HCT116 (cell line): ENCODE measurements around the gene CRACDL. TPM values are rescaled to one million over a fixed set of nuclear protein-coding genes. Genes with fewer than 3 reads are reported as not detected.

Source experiments
- ATAC-seq: fragments of 200-7000 bp; cut with Tn5 transposase; 2 replicates; pipeline ENCODE4 v1.9.1; 2020; ENCODE audit warnings: mild to moderate bottlenecking, moderate library complexity
- BruUV-seq: library from RNA; stranded (reverse); fragments of 400-500 nt; replicated peaks from 2 replicates; lab custom pipeline; 2021; lab: Mats Ljungman, UMichigan
- CTCF ChIA-PET: fragments of 300-600 bp; sonication (Branson Sonifier 250); formaldehyde crosslinking; loops from one replicate; lab custom pipeline; 2021; ENCODE audit warnings: antibody characterized with exemption; lab: Charles Lee
- POLR2A ChIA-PET: fragments of 300-600, 350-600 bp; sonication (Branson Sonifier 250); formaldehyde crosslinking; loops from one replicate; lab custom pipeline; 2021; ENCODE audit warnings: antibody characterized with exemption; lab: Charles Lee
- RAD21 ChIA-PET, 2 experiments: fragments of 300-600 bp; sonication (Branson Sonifier 250); formaldehyde crosslinking; loops; one replicate each; lab custom pipeline; 2023; ENCODE audit warnings: low total read pairs in 2 of 2; ENCODE audit not compliant: uncharacterized antibody in 2 of 2, unreplicated experiment in 2 of 2, low non-redundant PET in 1 of 2; lab: Charles Lee
- DNase-seq: peaks from one replicate; pipeline ENCODE4 v3.0.0-alpha.2; 2010; ENCODE audit warnings: low read depth, low spot score
- H2AFZ ChIP-seq: fragments of 200-600 bp; shearing (Covaris generic), sonication (generic); 2 replicates; pipeline ENCODE4 v1.6.1; 2017; ENCODE audit warnings: low read depth, mixed run types, mixed read lengths, antibody characterized with exemption, low read length; ENCODE audit not compliant: poor library complexity, severe bottlenecking
- H3K27ac ChIP-seq: 2 replicates; pipeline ENCODE4 v1.5.1; 2012; ENCODE audit warnings: low read depth, low read length
- H3K27me3 ChIP-seq: fragments of 200-600 bp; sonication (generic); 2 replicates; pipeline ENCODE4 v1.6.1; 2016; ENCODE audit warnings: mixed run types, low read length, mixed read lengths; ENCODE audit not compliant: insufficient read depth
- H3K36me3 ChIP-seq, 2 experiments: fragments of 200-500 bp in 1 of 2; fragments of 200-600 bp in 1 of 2; sonication (Bioruptor generic) in 1 of 2; sonication (generic) in 1 of 2; 2 replicates each; pipeline versions ENCODE4 v1.5.1 to v1.6.1; 2014 to 2016; ENCODE audit warnings: low read length in 2 of 2, inconsistent platforms in 1 of 2, mixed read lengths in 1 of 2, mixed run types in 1 of 2; ENCODE audit not compliant: insufficient read depth in 2 of 2, control insufficient read depth in 1 of 2
- H3K4me1 ChIP-seq, 2 experiments: fragments of 200-600 bp in 1 of 2; sonication (generic) in 1 of 2; 2 replicates each; pipeline versions ENCODE4 v1.5.1 to v1.6.1; 2012 to 2017; ENCODE audit warnings: low read length in 2 of 2, inconsistent platforms in 1 of 2, mild to moderate bottlenecking in 1 of 2, mixed read lengths in 1 of 2, mixed run types in 1 of 2, moderate library complexity in 1 of 2; ENCODE audit not compliant: insufficient read depth in 2 of 2, control insufficient read depth in 1 of 2
- H3K4me2 ChIP-seq: fragments of 200-600 bp; sonication (generic); 2 replicates; pipeline ENCODE4 v1.6.1; 2017; ENCODE audit warnings: mixed run types, low read length, mixed read lengths
- H3K4me3 ChIP-seq, 2 experiments: fragments of 200-600 bp in 1 of 2; sonication (generic) in 1 of 2; replicated peaks in 1 of 2; 2 replicates each; pipeline ENCODE4 v1.5.1; 2011 to 2016; ENCODE audit warnings: low read length in 2 of 2, control low read depth in 1 of 2, low read depth in 1 of 2, mild to moderate bottlenecking in 1 of 2, mixed read lengths in 1 of 2, mixed run types in 1 of 2
- H3K79me2 ChIP-seq: fragments of 200-600 bp; sonication (generic); 2 replicates; pipeline ENCODE4 v1.6.1; 2017; ENCODE audit warnings: mild to moderate bottlenecking, mixed run types, low read length, moderate library complexity, mixed read lengths; ENCODE audit not compliant: insufficient read depth
- H3K9ac ChIP-seq: fragments of 200-600 bp; sonication (generic); 2 replicates; pipeline ENCODE4 v1.6.1; 2016; ENCODE audit warnings: low read length, mixed read lengths
- H3K9me2 ChIP-seq: fragments of 200-600 bp; sonication (generic), shearing (Covaris generic); 2 replicates; pipeline ENCODE4 v1.6.1; 2017; ENCODE audit warnings: mixed run types, mild to moderate bottlenecking, moderate library complexity; ENCODE audit not compliant: insufficient read depth
- H3K9me3 ChIP-seq, 2 experiments: fragments of 200-500 bp in 1 of 2; fragments of 200-600 bp in 1 of 2; sonication (Bioruptor generic) in 1 of 2; sonication (generic) in 1 of 2; 2 replicates each; pipeline ENCODE4 v1.6.1; 2014 to 2017; ENCODE audit warnings: low read length in 2 of 2, mixed read lengths in 2 of 2, inconsistent platforms in 1 of 2, low read depth in 1 of 2, mild to moderate bottlenecking in 1 of 2, mixed run types in 1 of 2, moderate library complexity in 1 of 2; ENCODE audit not compliant: control insufficient read depth in 1 of 2, insufficient read depth in 1 of 2
- H4K20me1 ChIP-seq: fragments of 200-600 bp; sonication (generic), shearing (Covaris generic); 2 replicates; pipeline ENCODE4 v1.6.1; 2017; ENCODE audit warnings: mixed run types, mild to moderate bottlenecking, moderate library complexity; ENCODE audit not compliant: insufficient read depth
- ATF3 ChIP-seq: IDR thresholded peaks from 2 replicates; pipeline ENCODE4 v1.6.1; 2012
- CBX3 ChIP-seq: IDR thresholded peaks from 2 replicates; pipeline ENCODE4 v1.6.1; 2012; ENCODE audit warnings: low read depth
- CTCF ChIP-seq, 3 experiments: fragments of 200-600 bp in 1 of 3; sonication (generic) in 1 of 3; IDR thresholded peaks in 2 of 3; conservative IDR thresholded peaks in 1 of 3; 2 replicates each; pipeline ENCODE4 v1.5.1; 2012 to 2017; ENCODE audit warnings: low read depth in 2 of 3, low read length in 2 of 3, antibody characterized with exemption in 1 of 3, borderline replicate concordance in 1 of 3, control low read depth in 1 of 3, mild to moderate bottlenecking in 1 of 3, mixed read lengths in 1 of 3, mixed run types in 1 of 3, moderate library complexity in 1 of 3; ENCODE audit not compliant: insufficient read depth in 1 of 3
- EGR1 ChIP-seq: IDR thresholded peaks from 2 replicates; pipeline ENCODE4 v1.6.1; 2012; ENCODE audit warnings: low read depth
- ELF1 ChIP-seq: IDR thresholded peaks from 2 replicates; pipeline ENCODE4 v1.6.1; 2012; ENCODE audit warnings: low read depth, borderline replicate concordance
- EZH2 ChIP-seq: fragments of 200-600 bp; sonication (generic); IDR thresholded peaks from 2 replicates; pipeline ENCODE4 v1.6.1; 2017; ENCODE audit warnings: antibody characterized with exemption, mixed run types
- JUND ChIP-seq: IDR thresholded peaks from 2 replicates; pipeline ENCODE4 v1.6.1; 2012
- MAX ChIP-seq: IDR thresholded peaks from 2 replicates; pipeline ENCODE4 v1.6.1; 2012
- POLR2A ChIP-seq: IDR thresholded peaks from 2 replicates; pipeline ENCODE4 v1.7.0; 2011; ENCODE audit warnings: borderline replicate concordance; ENCODE audit not compliant: insufficient read depth, insufficient read length; ENCODE audit errors: extremely low read depth
- POLR2AphosphoS5 ChIP-seq: IDR thresholded peaks from 2 replicates; pipeline ENCODE4 v1.6.1; 2011; ENCODE audit warnings: mild to moderate bottlenecking, low read depth, low read length, moderate library complexity
- RAD21 ChIP-seq: IDR thresholded peaks from 2 replicates; pipeline ENCODE4 v1.6.1; 2012; ENCODE audit warnings: low read depth, mild to moderate bottlenecking
- REST ChIP-seq: IDR thresholded peaks from 2 replicates; pipeline ENCODE4 v1.6.1; 2012; ENCODE audit warnings: low read depth
- SIN3A ChIP-seq: IDR thresholded peaks from 2 replicates; pipeline ENCODE4 v1.6.1; 2012; ENCODE audit warnings: low read depth
- TCF7L2 ChIP-seq: IDR thresholded peaks from 2 replicates; pipeline ENCODE4 v1.7.0; 2011; ENCODE audit warnings: borderline replicate concordance, inconsistent platforms; ENCODE audit not compliant: insufficient read depth, insufficient read length; ENCODE audit errors: extremely low read depth
- YY1 ChIP-seq: IDR thresholded peaks from 2 replicates; pipeline ENCODE4 v1.6.1; 2011; ENCODE audit warnings: low read length, low read depth, moderate library complexity, mild to moderate bottlenecking; ENCODE audit not compliant: insufficient replicate concordance; ENCODE audit errors: extremely low read depth
- ZFX ChIP-seq: fragments of 450-650 bp; IDR thresholded peaks from 2 replicates; pipeline ENCODE4 v1.6.1; 2017
- intact Hi-C: fragments of 100-400 bp; cut with micrococcal nuclease; formaldehyde crosslinking; loops from 2 replicates; pipeline ENCODE4 v1.10.0; 2022
- total RNA-seq: library from RNA; stranded (reverse); gene quantifications from one replicate; pipeline ENCODE4 v1.2.1, GENCODE V29; 2021; ENCODE audit not compliant: unreplicated experiment

CRACDL gene
- total RNA-seq, 1 experiment from 2014 or later = 1.1 TPM

GRCh38 chr2:98869272-98869641 is 66.8 kb downstream of the CRACDL start:
- RAD21 ChIA-PET = no interaction called here
- no peaks in the 10 kb centered on the region for H3K36me3 ChIP-seq
- no peak for DNase-seq
- intact Hi-C loops = no loop called here
- no peaks in the 10 kb centered on the region for H4K20me1 ChIP-seq
- CTCF ChIA-PET = no interaction called here
- no peaks in the 10 kb centered on the region for H3K79me2 ChIP-seq
- no peaks in the 10 kb centered on the region for H3K9me2 ChIP-seq
- POLR2A ChIA-PET = no interaction called here
- TF ChIP-seq POLR2AphosphoS5 (no peak), RAD21 (no peak), REST (no peak), MAX (no peak), EGR1 (no peak), JUND (no peak), POLR2A (no peak), ATF3 (no peak), SIN3A (no peak), TCF7L2 (no peak), CBX3 (no peak), ZFX (no peak), CTCF (IDR thresholded peaks at IDR 0.05 in 2 of 3, conservative IDR thresholded peaks at IDR 0.05 in 1 of 3; ENCODE audit: borderline replicate concordance in 1 of 3, insufficient read depth in 1 of 3, low read depth in 2 of 3, low read length in 2 of 3) (no peak), ELF1 (no peak), EZH2 (no peak), YY1 (no peak)
- BruUV-seq = no TSS peak
- H3K4me2 ChIP-seq = no peak overlapping the region
- no peak for ATAC-seq
- no peaks in the 10 kb centered on the region for H3K27me3 ChIP-seq
- H3K4me3 ChIP-seq = no peak overlapping the region
- H3K9me3 ChIP-seq = no peaks in the 10 kb centered on the region
- H3K4me1 ChIP-seq = peaks cover 5 to 24% of the 10 kb centered on the region in 2 experiments; a peak in 3 of 4 replicates
- no peak overlapping the region for H2AFZ ChIP-seq
- H3K27ac ChIP-seq = no peak overlapping the region
- H3K9ac ChIP-seq = no peak overlapping the region
